VCaP (cell line): Measurements from ENCODE around the gene ARID1B.
A peak's percentile ranks its signal among the peaks of the same experiment; 100 is the strongest.

Experiments
- H3K27ac ChIP-seq: fragments of 450-650 bp; 2 replicates; pipeline ENCODE4 v1.5.1; 2017
- TF ChIP-seq, protein P1 (sequence below): fragments of 450-650 bp; conservative IDR thresholded peaks from 2 replicates; pipeline ENCODE4 v1.5.1; 2017; ENCODE audit warnings: mild to moderate bottlenecking, moderate library complexity

Gene ARID1B

DNA sequence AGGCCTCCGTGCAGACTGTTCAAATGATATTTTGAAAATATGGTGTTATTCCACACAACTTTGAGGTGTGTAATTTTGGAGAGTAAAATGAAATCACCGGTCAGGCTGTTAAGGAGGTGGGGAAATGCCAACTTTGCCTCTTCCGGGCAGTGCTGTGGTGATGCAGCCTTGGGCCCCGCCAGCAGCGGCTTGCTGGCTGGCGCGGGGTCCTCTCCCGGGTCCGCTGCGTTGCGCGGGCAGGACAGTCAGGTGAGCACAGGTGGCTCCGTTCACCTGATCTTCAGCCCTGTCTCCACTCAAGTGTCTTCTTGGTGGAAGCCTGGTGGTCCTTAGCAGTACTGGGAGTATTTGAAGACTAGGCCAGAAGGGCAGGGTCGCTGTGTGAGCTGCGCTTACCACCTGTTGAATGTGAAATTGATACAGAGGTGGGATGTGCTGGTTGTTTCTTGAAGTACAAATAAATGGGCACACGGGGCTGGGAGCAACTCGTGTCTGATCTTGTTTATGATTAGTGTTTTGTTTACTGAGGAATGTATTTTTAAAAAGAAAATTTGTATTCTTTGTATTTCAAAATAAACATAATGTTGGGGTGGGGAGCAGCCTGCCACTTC lies 184.2 kb downstream of the ARID1B start:
- no peak overlapping the region for H3K27ac ChIP-seq
- TF ChIP-seq, protein P1, sequence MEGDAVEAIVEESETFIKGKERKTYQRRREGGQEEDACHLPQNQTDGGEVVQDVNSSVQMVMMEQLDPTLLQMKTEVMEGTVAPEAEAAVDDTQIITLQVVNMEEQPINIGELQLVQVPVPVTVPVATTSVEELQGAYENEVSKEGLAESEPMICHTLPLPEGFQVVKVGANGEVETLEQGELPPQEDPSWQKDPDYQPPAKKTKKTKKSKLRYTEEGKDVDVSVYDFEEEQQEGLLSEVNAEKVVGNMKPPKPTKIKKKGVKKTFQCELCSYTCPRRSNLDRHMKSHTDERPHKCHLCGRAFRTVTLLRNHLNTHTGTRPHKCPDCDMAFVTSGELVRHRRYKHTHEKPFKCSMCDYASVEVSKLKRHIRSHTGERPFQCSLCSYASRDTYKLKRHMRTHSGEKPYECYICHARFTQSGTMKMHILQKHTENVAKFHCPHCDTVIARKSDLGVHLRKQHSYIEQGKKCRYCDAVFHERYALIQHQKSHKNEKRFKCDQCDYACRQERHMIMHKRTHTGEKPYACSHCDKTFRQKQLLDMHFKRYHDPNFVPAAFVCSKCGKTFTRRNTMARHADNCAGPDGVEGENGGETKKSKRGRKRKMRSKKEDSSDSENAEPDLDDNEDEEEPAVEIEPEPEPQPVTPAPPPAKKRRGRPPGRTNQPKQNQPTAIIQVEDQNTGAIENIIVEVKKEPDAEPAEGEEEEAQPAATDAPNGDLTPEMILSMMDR = no peak

DNA sequence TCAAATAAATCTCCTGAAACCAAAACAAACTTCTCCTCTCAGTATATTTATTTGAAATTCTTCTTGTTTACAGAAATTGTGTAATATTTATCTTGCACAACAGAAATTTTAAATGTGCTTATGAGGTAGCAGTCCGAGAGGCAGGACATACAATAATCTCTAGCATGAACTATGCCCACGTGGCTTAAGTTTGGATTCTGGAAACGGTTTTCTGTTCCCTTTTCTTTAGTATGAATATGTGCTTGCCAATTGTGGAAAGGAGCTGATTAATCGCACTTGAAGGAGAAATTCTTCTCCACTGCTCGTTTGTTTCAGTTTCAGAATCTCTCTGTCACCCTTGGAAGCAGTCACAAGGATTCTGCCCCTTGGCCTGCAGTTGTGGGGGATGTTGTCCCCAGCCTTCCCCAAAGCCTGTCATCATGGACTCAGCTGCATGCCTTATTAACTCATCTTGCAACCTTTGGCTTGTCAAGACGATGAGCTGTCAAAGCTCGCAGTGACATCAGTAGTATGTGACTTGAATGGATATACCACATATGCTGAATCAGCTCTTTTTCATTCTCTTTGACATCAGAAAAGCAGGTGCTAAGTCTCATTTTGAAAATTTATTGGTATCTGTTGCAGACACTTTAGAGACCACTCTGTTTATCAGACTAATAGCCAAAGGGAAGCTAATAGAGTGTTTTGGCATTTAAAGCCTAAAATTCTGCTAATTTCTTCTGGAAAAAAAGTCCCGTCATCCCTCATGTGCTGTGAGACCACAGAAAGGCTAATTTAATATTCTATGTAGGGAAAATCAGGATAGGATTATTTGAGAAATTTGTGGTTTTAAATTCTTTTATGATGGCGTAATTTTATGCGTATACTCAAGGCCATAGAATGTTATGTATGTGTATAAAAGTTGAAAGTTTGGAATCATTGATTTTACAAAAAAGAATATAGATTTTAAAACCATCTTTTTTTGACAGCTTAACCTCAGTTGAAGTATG lies 186.8 kb downstream of the ARID1B start:
- H3K27ac ChIP-seq = peak overlapping the region; percentile 37

DNA sequence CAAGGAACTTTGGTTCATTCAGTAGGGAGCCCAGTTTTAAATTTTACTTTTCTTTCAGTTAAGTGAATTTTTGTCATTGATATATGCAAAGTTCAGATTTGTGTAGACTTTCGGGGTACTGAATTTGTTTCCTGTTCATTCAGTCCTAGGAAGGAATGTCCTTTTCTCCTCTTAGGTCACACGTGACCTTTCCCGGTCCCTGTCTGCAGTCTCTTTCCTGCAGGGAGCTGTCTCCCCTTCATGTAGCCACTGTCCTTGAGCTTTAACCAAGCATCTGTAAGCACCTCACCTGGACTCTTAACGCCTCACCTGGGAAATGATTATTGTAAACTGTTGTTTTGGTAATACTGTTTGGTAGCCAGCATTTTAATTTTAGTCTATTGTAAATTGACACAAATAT lies 190.7 kb downstream of the ARID1B start:
- no peak overlapping the region for H3K27ac ChIP-seq
- TF ChIP-seq, protein P1 = no peak

More for the DNA sequence above, 186.8 kb downstream of the ARID1B start:
- TF ChIP-seq, protein P1 = no peak

DNA sequence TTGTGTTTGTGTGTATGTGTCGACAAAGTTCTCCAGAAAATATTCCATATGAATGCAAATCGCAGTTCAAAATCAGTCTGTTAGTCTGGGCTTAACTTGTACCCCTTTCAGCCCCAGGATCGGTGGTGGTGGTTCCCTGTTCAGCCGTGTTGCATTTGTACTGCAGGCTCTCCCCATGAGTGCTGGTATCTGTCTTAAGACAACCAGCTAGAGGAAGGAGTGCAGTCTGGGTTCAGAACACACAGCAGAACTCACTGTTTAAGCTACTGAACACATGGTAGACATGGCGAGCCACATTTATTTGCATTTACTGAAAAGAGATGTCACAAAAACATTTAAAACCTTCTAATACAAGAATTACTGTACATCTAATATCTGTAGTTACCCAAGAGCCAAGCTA lies 192.1 kb downstream of the ARID1B start:
- TF ChIP-seq, protein P1 = no peak

DNA sequence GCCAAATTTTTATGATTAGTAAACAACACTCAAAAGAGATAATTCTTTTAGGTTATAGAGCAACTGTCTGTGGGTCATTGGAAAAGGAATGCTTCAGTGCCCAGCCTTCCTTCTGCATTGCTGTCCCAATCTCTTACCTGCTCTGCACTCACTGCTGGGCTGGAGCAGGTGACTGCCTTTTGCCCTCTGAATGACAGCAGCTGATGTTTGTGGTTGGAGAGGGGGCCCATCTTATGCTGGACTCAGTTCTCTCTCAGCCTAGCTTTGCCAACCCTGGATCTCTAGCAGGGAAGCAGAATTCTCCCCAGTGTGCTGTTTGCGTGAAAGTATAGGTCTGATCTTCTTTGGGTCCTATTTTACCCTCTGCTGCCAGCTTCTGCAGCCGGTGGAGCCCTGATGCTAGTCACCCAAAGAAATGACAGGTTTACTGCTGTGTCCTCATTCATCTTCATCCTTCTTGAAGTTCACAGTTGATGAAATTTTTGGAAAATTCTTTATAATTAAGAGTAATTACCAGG lies 193.5 kb downstream of the ARID1B start:
- TF ChIP-seq, protein P1 = no peak
- no peak overlapping the region for H3K27ac ChIP-seq

More for the DNA sequence above, 192.1 kb downstream of the ARID1B start:
- no peak overlapping the region for H3K27ac ChIP-seq

DNA sequence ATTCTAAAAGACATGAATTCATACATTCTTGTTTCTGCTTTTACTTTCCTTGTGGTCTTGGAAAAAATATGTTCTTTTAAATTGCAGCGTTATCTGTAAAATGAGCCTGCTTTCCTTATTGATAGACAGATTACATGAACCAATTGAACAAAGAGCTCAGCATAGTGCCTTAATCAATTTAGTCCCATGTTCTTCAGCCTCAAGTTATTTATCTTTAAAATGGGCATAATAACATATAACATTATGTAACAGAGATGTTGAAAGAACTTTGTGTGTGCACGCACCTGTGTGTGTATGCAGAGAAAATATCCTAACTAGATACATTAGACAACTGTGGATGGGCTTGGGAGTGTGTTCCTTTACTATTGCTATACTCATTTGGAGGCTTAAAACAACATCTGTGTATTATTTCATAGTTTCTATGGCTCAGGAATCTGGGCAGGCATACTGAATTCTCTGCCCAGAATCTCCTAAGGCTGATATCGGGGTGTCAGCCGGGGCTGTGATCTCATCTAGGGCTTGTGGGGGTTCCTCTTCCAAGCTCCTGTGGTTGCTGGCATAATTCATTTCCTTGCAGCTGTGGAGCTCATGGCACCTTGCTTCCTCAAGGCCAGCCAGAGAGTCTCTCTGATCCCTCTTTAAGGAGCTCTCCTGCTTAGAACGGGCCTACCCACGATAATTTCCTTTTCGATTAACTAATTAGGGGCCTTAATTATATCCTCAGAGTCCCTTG lies 194.1 kb downstream of the ARID1B start:
- TF ChIP-seq, protein P1 = no peak
- H3K27ac ChIP-seq = no peak overlapping the region
